SH-SY5Y (cell line): Measurements from ENCODE around the gene ZNRD2.

Source experiments
- GATA2 ChIP-seq: IDR thresholded peaks from 2 replicates; pipeline ENCODE4 v1.6.1; 2011; ENCODE audit warnings: mild to moderate bottlenecking, low read depth, low read length
- GATA3 ChIP-seq: IDR thresholded peaks from 2 replicates; pipeline ENCODE4 v1.6.1; 2011; ENCODE audit warnings: low read depth, mild to moderate bottlenecking, low read length, moderate library complexity

Gene ZNRD2

GRCh38 chr11:65548395-65548794 lies 21.9 kb upstream of the ZNRD2 start:
- no peak for TF ChIP-seq GATA3
- TF ChIP-seq GATA2 = no peak

GRCh38 chr11:65549096-65549495 lies 21.2 kb upstream of the ZNRD2 start:
- TF ChIP-seq GATA2 = no peak
- no peak for TF ChIP-seq GATA3

- TF ChIP-seq GATA3 = no peak
These were observed 18.5 kb upstream of the ZNRD2 start for GRCh38 chr11:65551572-65552387.

GRCh38 chr11:65552388-65552951 lies 17.8 kb upstream of the ZNRD2 start:
- TF ChIP-seq GATA3 (no peak), GATA2 (no peak)

- TF ChIP-seq GATA3 = no peak
- TF ChIP-seq GATA2 = no peak
These were observed 16.8 kb upstream of the ZNRD2 start for GRCh38 chr11:65553301-65554001.

GRCh38 chr11:65554057-65554818 lies 16.0 kb upstream of the ZNRD2 start:
- TF ChIP-seq GATA3 = no peak
- no peak for TF ChIP-seq GATA2

GRCh38 chr11:65554842-65555430 lies 15.3 kb upstream of the ZNRD2 start:
- TF ChIP-seq GATA3 (no peak), GATA2 (no peak)

GRCh38 chr11:65555693-65556231 lies 14.5 kb upstream of the ZNRD2 start:
- TF ChIP-seq GATA3 (no peak), GATA2 (no peak)

- no peak for TF ChIP-seq GATA2
- no peak for TF ChIP-seq GATA3
These were observed 13.6 kb upstream of the ZNRD2 start for GRCh38 chr11:65556470-65557279.

- no peak for TF ChIP-seq GATA3
- no peak for TF ChIP-seq GATA2
These were observed 12.8 kb upstream of the ZNRD2 start for GRCh38 chr11:65557280-65558001.

- TF ChIP-seq GATA2 = no peak
- TF ChIP-seq GATA3 = no peak
These were observed 12.0 kb upstream of the ZNRD2 start, which contains the start of gene LTBP3 for GRCh38 chr11:65558002-65558929. Gene LTBP3, minus strand, starts transcription at chr11:65558359. Its CDS starts 400 bp downstream, at chr11:65557959.
